Natural killer cell treated with Interleukin-12 subunit alpha and Interleukin-12 subunit beta and Interleukin-15 and Interleukin-18, amount 100 ng/mL, for 72 hours (primary cell): Measurements from ENCODE around the gene GLTP. TPM values are rescaled to one million over a fixed set of nuclear protein-coding genes. Genes with fewer than 3 reads are reported as not detected.
"Not testable (repeated sequence)": the region's sequence is repeated elsewhere in the genome, so short reads cannot be mapped to it uniquely, and the experiment has no call there.

Source experiments
- ATAC-seq, 2 donors: fragments of 150-1000 bp; cut with Tn5 transposase in 1 of 2; sonication (Bioruptor Pico), chemical (Tn5 transposase) in 1 of 2; 2 replicates each; pipeline ENCODE4 v1.10.0; 2021
- DNase-seq: peaks from one replicate; pipeline ENCODE4 v3.0.0; 2022; ENCODE audit warnings: low spot score
- H3K27ac Mint-ChIP-seq, 2 donors: 1 replicate in 1 of 2; 2 replicates in 1 of 2; pipeline ENCODE4 v1.8.0; 2022; ENCODE audit warnings: mixed read lengths in 2 of 2, mild to moderate bottlenecking in 1 of 2, moderate library complexity in 1 of 2
- H3K27me3 Mint-ChIP-seq, 2 donors: 1 replicate in 1 of 2; 2 replicates in 1 of 2; pipeline ENCODE4 v1.8.0; 2022; ENCODE audit warnings: mixed read lengths in 2 of 2
- H3K36me3 Mint-ChIP-seq: one replicate; pipeline ENCODE4 v1.8.0; 2022; ENCODE audit warnings: mixed read lengths
- H3K4me1 Mint-ChIP-seq, 2 donors: 1 replicate in 1 of 2; 2 replicates in 1 of 2; pipeline ENCODE4 v1.8.0; 2022; ENCODE audit warnings: low read depth in 2 of 2, mixed read lengths in 2 of 2, mild to moderate bottlenecking in 1 of 2
- H3K4me3 Mint-ChIP-seq: one replicate; pipeline ENCODE4 v1.8.0; 2022; ENCODE audit warnings: mixed read lengths
- H3K9me3 Mint-ChIP-seq: 2 replicates; pipeline ENCODE4 v1.8.0; 2022; ENCODE audit warnings: mixed read lengths
- total RNA-seq, 2 donors: library from RNA; stranded (reverse); gene quantifications; one replicate each; pipeline ENCODE4 v1.2.3, GENCODE V29; 2022

Gene GLTP
- total RNA-seq, 2 donors from 2014 or later, result 29.7 to 31.2 TPM

DNA sequence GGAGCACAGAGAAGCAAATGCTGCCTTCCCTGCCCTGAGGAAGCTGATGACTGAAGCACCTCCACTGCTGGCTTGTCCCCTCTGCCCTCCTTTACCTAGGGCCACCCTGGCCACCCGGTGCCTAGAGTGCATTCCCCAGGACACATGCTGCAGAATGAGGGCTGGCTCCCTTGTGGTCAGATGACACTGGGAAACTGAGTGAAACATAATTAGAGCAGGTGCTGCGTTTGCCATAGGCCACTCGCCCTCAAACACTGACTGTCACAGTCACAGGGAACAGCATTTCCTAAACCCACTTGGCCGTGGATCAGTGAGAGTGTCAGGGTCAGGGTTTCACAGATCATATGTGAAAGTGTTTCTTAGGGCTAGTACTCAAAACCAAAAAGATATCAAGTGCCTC lies 35.7 kb upstream of the GLTP start:
- peaks cover 14% of the 10 kb centered on the region for H3K36me3 Mint-ChIP-seq

DNA sequence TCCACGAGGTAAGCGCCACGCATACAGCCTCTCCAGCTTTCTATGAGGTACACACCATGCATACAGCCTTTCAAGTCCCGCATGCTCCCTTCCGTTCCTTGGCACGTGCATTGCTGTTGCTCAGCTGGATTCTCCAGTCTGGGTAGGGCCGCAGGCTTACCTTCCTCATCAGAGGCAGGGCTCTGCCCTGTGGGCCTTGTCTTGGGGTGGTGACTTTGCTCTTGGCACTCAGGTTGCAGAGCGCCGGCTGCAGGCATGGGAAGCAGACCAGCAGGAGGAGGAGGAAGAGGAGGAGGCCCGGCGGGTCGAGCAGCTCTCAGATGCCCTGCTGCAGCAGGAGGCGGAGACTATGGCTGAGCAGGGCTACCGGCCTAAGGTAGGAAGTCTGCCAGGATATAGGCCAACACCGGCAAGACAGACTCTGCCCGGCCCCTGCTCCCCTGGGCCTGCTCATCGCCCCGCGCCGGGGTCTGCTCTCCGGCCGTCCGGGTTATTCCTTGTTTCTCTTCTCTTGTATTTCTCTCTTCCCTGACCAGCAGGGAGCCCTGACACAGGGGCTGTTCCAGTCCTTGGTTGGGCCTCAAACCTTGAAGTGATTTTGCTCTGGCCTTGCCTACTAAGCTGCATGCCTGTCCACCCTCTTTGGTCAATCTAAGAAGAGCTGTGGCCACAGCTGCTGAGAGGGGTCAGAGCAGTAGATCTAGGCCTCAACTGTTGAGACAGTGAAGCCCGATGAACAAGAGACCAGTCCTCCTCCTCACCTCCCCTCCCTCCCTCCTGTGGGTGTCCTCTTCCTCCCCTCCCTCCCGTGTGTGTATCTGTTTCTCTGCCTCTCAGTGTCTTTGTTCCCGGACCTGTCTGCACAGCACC lies 35.1 kb upstream of the GLTP start:
- Mint-ChIP-seq H3K27me3 (no peaks in the 10 kb centered on the region), H3K27ac (no peak overlapping the region), H3K4me1 (peaks cover 0 to 11% of the 10 kb centered on the region in 2 donors), H3K9me3 (no peaks in the 10 kb centered on the region), H3K4me3 (no peak overlapping the region), H3K36me3 (peaks cover 11% of the 10 kb centered on the region)
- ATAC-seq (no peak), DNase-seq (no peak)

More for the DNA sequence above, 35.7 kb upstream of the GLTP start:
- Mint-ChIP-seq H3K9me3 (no peaks in the 10 kb centered on the region), H3K27me3 (no peaks in the 10 kb centered on the region), H3K4me1 (peaks cover 0 to 15% of the 10 kb centered on the region in 2 donors), H3K4me3 (no peak overlapping the region), H3K27ac (no peak overlapping the region)
- DNase-seq, result no peak
- no peak for ATAC-seq

DNA sequence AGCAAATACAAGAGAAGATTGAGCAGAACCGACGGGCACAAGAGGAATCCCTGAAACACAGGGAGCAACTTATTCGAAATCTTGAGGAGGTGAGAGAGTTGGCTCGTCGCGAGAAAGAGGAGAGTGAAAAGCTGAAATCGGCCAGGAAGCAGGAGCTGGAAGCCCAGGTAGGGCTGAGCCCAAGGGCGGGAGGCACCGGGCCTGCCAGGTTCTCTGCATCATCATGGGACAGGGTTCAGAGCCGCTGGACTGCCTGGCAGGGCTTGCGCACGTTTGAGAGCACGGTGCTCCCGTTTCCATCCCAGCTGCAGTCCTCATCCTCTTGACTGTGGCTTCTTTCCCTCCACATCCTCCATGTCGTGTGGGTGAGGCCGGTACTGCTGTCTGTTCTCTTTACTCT lies 34.1 kb upstream of the GLTP start:
- DNase-seq (no peak), ATAC-seq (no peak)
- Mint-ChIP-seq H3K36me3 (peaks cover 11% of the 10 kb centered on the region), H3K4me1 (peaks cover 0 to 11% of the 10 kb centered on the region in 2 donors), H3K27ac (no peak overlapping the region), H3K9me3 (no peaks in the 10 kb centered on the region), H3K4me3 (no peak overlapping the region), H3K27me3 (no peaks in the 10 kb centered on the region)

DNA sequence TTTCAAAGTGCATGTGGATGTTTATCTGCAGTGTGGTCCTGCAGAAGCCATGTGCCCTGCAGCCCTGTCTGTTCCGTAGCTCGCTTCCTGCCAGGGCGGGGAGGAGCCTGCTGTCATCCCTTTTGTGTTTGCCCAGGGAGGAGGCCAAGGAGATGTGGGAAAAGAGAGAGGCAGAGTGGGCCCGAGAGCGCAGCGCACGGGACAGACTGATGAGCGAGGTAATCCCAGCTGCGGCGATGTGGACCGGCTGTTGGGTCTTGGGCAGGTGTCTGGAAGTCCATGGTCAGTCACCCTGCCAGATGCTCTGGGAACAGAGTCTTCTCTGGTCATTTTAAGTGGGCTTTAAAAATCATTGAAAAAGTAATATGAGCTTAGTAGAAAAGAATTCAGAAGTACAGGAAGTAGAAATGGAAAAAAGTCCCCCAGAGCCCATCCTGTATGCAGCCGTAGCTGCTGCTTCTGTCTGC lies 32.5 kb upstream of the GLTP start:
- ATAC-seq, result no peak
- H3K36me3 Mint-ChIP-seq, result peaks cover 17% of the 10 kb centered on the region
- H3K4me3 Mint-ChIP-seq, result no peak overlapping the region

DNA sequence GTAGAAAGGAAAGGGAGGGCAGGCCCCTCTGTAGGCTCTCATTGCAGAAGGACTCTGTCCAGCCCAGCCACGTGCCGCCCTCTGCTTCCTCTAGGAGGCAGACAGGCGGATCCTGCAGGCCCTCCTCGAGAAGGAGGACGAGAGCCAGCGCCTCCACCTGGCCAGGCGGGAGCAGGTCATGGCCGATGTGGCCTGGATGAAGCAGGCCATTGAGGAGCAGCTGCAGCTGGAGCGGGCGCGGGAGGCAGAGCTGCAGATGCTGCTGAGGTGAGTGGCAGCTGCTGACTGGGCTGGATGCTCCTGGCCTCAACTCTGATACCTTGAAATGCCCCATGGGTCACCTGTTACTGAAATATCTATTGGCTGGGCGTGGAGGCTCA lies 30.6 kb upstream of the GLTP start:
- H3K4me3 Mint-ChIP-seq, result no peak overlapping the region
- DNase-seq (no peak), ATAC-seq (peak; percentile 46 to 67)

More for the DNA sequence above, 32.5 kb upstream of the GLTP start:
- Mint-ChIP-seq H3K4me1 (peaks cover 0 to 18% of the 10 kb centered on the region in 2 donors), H3K27ac (no peak overlapping the region), H3K9me3 (no peaks in the 10 kb centered on the region), H3K27me3 (no peaks in the 10 kb centered on the region)
- DNase-seq, result no peak

DNA sequence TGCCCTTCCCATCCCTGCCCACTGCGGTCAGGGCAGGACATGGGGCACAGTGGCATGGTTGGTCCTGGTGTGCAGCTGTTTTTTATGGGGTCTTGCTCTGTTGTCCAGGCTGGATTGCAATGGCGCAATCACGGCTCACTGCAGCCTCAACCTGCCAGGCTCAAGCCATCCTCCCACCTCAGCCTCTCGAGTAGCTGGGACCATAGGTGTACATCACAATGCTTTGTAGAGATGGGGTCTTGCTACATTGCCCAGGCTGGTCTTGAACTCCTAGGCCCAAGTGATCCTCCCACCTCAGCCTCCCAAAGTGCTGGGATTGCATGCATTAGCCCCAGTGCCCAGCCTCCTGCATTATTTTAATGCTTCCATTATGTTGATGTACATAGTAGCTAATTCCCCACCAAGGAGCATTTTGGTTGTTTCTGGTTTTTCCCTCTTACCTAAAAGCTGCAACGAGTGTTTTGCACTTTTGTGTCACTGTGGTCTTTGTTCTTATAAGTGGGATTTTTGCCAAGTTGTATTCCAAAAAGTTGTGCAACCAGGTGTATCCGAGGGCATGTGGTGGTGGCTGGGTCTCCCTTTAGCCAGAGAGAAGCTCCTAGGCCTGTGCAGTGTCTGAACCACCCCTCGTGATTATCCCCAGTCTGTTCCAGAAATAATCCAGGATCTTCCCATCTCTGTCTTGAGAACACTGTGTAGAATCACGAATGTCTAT lies 30.1 kb upstream of the GLTP start:
- DNase-seq, result no peak
- ATAC-seq, result no peak
- no peak overlapping the region for H3K27ac Mint-ChIP-seq
- no peak overlapping the region for H3K4me3 Mint-ChIP-seq
- peaks cover 27% of the 10 kb centered on the region for H3K36me3 Mint-ChIP-seq
- peaks cover 0 to 12% of the 10 kb centered on the region in 2 donors for H3K4me1 Mint-ChIP-seq
- H3K9me3 Mint-ChIP-seq, result no peaks in the 10 kb centered on the region
- H3K27me3 Mint-ChIP-seq, result no peaks in the 10 kb centered on the region

More for the DNA sequence above, 30.6 kb upstream of the GLTP start:
- Mint-ChIP-seq H3K36me3 (peaks cover 27% of the 10 kb centered on the region), H3K27ac (no peak overlapping the region), H3K9me3 (no peaks in the 10 kb centered on the region), H3K27me3 (no peaks in the 10 kb centered on the region), H3K4me1 (peaks cover 0 to 17% of the 10 kb centered on the region in 2 donors)

DNA sequence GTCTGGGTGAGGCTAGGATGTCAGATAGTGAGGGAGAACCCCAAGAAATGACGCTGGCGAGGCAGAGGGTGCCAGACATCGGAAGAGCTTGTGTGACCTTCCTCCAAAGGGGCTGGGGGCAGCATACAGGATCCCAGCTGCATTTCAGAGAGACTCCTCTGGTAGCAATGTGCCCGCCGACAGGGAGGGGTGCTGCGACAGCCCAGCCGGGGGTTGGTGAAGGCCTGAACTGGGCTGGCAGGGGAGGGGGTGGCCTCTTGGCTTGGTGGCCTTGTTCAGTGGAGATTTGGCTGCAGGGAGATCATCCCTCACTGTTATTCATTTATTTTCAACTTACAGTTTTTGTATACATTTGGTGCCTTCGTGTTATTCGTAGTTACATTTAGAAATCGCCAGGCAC lies 25.0 kb upstream of the GLTP start:
- no peak for DNase-seq
- no peak for ATAC-seq
- Mint-ChIP-seq H3K9me3 (no peaks in the 10 kb centered on the region), H3K36me3 (peaks cover 36% of the 10 kb centered on the region), H3K27ac (no peak overlapping the region), H3K4me3 (no peak overlapping the region), H3K27me3 (no peaks in the 10 kb centered on the region), H3K4me1 (peaks cover 17 to 19% of the 10 kb centered on the region in 2 donors)

DNA sequence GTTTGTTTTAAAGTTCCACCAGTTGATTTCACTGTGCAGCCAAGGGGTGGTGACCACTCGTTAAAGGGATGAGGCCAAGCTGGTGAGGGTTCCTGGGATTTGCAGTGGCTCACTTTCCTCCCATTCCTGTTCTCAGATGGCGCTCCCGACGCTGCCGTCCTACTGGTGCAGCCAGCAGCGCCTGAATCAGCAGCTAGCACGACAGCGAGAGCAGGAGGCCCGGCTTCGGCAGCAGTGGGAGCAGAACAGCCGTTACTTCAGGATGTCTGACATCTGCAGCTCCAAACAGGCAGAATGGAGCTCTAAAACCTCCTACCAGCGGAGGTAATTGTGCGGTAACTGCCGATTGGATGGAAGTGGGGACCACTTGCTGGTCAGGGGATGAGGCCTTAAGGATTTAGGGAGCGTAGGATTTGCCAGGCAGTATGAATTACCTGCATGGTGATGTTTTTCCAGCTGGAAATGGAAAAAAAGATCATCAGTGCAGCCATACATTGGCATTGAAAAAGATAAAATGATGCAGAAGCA lies 22.6 kb upstream of the GLTP start:
- no peak for ATAC-seq
- Mint-ChIP-seq H3K4me3 (no peak overlapping the region), H3K36me3 (peaks cover 26% of the 10 kb centered on the region), H3K27me3 (no peaks in the 10 kb centered on the region), H3K27ac (no peak overlapping the region), H3K4me1 (peaks cover 15 to 25% of the 10 kb centered on the region in 2 donors), H3K9me3 (no peaks in the 10 kb centered on the region)
- DNase-seq, result no peak

DNA sequence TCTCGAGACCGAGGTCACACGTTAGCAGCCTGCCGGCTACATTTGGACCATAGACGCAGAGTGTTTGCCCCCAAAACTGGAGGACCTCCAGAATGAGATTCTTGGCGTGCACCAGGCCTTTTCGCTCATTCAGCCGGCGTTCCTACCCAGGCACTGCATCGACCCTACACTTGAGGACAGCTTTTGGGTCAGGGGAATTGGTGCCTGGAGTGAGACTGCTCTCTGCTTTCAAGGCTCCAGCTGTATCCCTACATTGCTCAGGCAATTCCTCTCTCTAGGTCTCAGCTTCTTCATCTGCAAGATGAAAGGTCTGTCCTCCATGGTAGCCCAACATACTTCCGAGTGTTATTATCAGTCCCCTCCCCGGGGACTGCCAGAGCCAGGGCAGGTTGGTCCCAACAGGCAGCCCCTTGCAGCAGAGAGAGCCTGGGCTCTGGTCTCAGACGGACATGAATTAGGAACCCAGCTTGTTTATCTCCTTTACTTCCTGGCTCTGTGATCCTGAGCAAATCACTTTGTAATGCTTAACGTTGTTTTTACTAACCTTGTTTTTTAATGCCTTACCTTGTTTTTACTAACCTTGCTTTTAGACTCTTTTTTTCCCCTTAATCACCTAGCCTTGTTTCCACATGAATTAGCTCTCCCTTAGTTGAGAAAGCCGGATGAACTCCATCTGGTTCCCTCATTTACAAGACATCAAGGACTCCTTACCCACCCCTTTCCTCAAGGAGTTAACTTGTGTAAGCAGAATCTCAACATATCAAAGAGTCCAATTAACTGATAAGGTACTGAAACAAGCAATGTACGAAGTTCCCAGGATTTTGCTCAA lies 20.6 kb upstream of the GLTP start:
- peaks cover 15% of the 10 kb centered on the region for H3K36me3 Mint-ChIP-seq
- peaks cover 15 to 25% of the 10 kb centered on the region in 2 donors for H3K4me1 Mint-ChIP-seq
- ATAC-seq (peak in 1 of 2 donors; percentile 21), DNase-seq (no peak)
- peak overlapping the region; percentile 99 for H3K27ac Mint-ChIP-seq
- no peaks in the 10 kb centered on the region for H3K9me3 Mint-ChIP-seq
- peak overlapping the region; percentile 100 for H3K4me3 Mint-ChIP-seq
- no peaks in the 10 kb centered on the region for H3K27me3 Mint-ChIP-seq

DNA sequence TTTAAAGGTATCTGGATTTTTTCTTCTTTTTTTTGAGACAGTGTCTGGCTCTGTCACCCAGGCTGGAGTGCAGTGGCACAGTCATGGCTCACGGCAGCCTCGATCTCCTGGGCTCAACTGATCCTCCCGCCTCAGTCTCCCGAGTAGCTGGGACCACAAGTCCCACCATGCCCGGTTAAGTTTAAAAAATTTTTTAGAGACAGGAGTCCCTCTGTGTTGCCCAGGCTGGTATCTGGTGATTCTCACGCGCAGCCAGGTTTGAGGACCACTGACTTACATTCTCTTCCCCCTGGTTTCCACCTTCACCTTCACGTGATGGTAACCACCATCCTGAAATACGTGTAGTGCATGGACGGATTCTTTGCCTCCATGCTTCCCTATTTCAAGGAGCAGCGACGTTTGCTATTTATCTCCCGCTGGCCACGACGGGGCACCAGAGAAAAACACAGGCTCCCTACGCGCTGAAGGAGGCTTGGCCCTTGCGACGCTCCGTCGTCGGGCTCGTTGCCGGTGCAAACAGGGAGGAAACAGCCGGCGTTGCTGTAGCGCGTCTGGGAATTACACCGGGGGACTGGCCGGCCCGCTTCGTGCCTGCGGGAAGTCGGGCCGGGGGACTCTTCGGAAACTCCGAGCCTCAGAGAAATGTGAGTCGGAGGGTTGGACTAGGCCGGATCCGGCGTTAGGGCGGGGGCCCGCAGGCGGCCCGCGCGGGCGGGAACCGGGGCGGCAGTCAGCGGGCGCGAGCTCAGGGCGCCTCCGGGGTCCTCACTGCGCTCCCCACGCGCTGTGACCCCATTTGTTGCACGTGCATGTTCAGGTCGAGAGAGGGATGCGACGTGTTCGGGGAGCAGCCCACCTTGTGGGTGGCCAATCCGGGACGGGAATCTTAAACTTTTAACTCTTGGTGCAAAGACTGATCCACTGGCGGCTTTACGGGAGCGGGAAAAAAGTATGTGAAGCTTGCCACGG lies 19.7 kb upstream of the GLTP start, which contains the start of gene TCHP:
Gene TCHP (plus strand): TSS at position 492 of the 969 bp plus-strand sequence. CDS start 2,753 bp downstream, outside the sequence.
- Mint-ChIP-seq H3K9me3 (no peaks in the 10 kb centered on the region), H3K27ac (peak within 1 kb of the TSS; percentile 99), H3K4me1 (peaks cover 15 to 25% of the 10 kb centered on the region in 2 donors), H3K27me3 (no peaks in the 10 kb centered on the region), H3K4me3 (peak within 1 kb of the TSS; percentile 100), H3K36me3 (peaks cover 15% of the 10 kb centered on the region)
- ATAC-seq (peak; percentile 90 to 92), DNase-seq (peak; percentile 84)

DNA sequence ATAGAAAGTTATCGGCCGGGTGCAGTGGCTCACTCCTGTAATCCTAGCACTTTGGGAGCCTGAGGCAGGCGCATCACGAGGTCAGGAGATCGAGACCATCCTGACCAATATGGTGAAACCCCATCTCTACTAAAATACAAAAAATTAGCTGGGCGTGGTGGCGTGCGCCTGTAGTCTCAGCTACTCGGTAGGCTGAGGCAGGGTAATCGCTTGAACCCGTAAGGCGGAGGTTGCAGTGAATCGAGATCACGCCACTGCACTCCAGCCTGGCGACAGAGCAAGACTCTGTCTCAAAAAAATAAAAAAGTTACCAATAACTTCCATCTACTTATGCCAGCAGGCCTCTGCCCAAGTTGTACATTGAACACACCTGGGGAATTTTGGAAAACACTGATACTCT lies 19.0 kb upstream of the GLTP start:
- H3K27me3 Mint-ChIP-seq, DNase-seq, H3K9me3 Mint-ChIP-seq, H3K36me3 Mint-ChIP-seq, ATAC-seq: not testable (repeated sequence)
- peak overlapping the region; percentile 100 for H3K4me3 Mint-ChIP-seq
- H3K27ac Mint-ChIP-seq, result peak overlapping the region; percentile 99
- H3K4me1 Mint-ChIP-seq, result peaks cover 15 to 25% of the 10 kb centered on the region in 2 donors

DNA sequence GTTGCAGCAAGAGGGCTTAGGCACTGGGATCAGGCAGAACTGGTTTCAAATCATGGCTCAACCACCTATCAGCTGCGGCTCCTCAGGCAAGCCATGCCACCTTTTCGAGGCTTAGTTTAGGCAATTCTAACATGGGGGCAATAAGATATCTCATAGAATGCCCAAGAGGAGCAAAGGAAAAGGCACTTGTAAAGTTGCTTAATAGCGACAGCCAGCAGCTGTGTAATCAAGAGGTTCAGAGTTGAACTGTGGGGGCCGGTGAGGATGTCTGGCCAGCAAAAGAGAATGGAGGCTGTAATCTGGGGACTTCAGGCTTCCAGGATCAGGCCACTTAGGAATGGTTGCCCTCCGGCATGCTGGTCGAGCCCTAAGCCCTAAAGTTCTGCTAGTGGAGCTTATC lies 16.7 kb upstream of the GLTP start:
- H3K27me3 Mint-ChIP-seq, result no peaks in the 10 kb centered on the region
- H3K4me3 Mint-ChIP-seq, result no peak overlapping the region
- peaks cover 29 to 40% of the 10 kb centered on the region in 2 donors for H3K4me1 Mint-ChIP-seq
- ATAC-seq, result no peak
- no peaks in the 10 kb centered on the region for H3K9me3 Mint-ChIP-seq
- H3K36me3 Mint-ChIP-seq, result no peaks in the 10 kb centered on the region
- no peak for DNase-seq
- H3K27ac Mint-ChIP-seq, result no peak overlapping the region
